GM18858 (cell line): ENCODE measurements around the gene PDX1.
A peak's percentile ranks its signal among the peaks of the same experiment; 100 is the strongest.

ENCODE experiments used
- ATAC-seq: cut with Tn5 transposase; IDR thresholded peaks from one replicate; pipeline ENCODE4 v1.9.1; 2021; ENCODE audit not compliant: unreplicated experiment

Gene PDX1

DNA sequence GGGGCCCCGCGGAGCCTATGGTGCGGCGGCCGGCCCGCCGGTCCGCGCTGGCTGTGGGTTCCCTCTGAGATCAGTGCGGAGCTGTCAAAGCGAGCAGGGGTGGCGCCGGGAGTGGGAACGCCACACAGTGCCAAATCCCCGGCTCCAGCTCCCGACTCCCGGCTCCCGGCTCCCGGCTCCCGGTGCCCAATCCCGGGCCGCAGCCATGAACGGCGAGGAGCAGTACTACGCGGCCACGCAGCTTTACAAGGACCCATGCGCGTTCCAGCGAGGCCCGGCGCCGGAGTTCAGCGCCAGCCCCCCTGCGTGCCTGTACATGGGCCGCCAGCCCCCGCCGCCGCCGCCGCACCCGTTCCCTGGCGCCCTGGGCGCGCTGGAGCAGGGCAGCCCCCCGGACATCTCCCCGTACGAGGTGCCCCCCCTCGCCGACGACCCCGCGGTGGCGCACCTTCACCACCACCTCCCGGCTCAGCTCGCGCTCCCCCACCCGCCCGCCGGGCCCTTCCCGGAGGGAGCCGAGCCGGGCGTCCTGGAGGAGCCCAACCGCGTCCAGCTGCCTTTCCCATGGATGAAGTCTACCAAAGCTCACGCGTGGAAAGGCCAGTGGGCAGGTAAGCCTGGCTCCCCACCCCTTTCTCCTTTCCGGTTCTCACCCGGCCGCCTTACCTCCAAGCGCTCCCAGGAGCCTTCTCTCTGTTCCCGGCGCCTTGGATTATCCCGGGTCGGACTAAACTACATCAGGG is at the start of gene PDX1:
TSS of gene PDX1 (plus strand) at position 67 of the 743 bp plus-strand sequence. CDS start at position 206, 139 bp downstream.
- no peak for ATAC-seq

- ATAC-seq, result no peak
Measured at GRCh38 chr13:27878274-27878673, 41.5 kb upstream of the PDX1 start.

GRCh38 chr13:27889471-27889870 is 30.3 kb upstream of the PDX1 start:
- no peak for ATAC-seq

DNA sequence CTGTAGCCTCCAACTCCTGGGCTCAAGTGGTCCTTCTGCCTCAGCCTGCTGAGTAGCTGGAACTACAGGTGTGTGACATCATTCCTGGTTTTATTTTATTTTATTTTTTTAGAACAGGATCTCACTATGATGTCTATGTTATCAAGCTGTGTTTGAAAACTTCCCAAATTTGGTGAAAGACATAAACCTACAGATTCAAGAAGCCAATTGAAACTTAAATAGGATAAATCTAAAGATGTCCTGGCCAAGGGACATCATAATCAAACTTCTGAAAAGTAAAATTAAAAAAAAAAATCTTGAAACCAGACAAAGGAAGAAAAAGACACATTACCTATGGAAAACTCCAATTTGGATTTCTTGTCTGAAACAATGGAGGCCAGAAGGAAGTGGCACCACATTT is 23.1 kb upstream of the PDX1 start:
- ATAC-seq, result no peak

GRCh38 chr13:27904719-27905118 is 15.1 kb upstream of the PDX1 start:
- no peak for ATAC-seq

DNA sequence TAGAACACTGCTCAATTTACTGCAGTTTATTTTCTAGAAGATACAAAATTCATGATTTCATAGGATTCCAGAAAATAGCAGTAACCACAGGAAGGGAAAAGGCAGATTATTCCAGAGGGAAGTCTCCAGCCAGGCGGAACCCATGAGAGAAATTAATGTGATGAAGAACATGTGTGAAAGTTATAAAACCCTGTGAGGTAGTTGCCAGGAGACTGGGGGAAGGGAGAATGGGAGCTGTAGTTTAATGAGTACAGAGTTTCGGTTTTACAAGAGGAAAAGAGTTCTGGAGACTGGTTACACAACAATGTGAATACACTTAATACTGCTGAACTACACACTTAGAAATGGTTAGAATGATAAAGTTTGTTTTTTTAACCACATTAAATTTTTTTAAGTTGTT is 14.2 kb upstream of the PDX1 start:
- no peak for ATAC-seq

GRCh38 chr13:27907121-27907787 is 12.5 kb upstream of the PDX1 start:
- no peak for ATAC-seq

- ATAC-seq, result no peak
Measured at GRCh38 chr13:27909378-27909777, 10.4 kb upstream of the PDX1 start.

DNA sequence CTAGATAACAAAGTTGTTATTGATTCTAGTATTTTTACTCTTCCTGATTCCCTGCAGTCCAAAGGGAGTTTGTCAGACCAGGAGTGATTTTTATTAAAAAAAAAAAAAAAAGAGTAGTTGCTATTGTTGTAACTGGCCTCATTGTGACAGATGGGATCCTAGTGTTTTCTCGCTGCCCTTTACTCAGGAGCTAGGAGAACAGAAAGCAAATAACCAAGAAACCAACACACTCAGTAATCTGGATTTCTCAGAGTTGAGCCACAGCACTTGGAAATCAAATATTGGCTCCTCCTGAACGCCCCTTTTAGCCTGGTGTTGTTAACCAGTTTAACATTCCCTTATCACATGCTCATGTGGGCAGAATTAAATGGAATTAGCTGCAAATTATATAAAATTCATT is 8.3 kb upstream of the PDX1 start:
- ATAC-seq, result no peak

GRCh38 chr13:27913160-27913559 is 6.6 kb upstream of the PDX1 start:
- ATAC-seq, result no peak

DNA sequence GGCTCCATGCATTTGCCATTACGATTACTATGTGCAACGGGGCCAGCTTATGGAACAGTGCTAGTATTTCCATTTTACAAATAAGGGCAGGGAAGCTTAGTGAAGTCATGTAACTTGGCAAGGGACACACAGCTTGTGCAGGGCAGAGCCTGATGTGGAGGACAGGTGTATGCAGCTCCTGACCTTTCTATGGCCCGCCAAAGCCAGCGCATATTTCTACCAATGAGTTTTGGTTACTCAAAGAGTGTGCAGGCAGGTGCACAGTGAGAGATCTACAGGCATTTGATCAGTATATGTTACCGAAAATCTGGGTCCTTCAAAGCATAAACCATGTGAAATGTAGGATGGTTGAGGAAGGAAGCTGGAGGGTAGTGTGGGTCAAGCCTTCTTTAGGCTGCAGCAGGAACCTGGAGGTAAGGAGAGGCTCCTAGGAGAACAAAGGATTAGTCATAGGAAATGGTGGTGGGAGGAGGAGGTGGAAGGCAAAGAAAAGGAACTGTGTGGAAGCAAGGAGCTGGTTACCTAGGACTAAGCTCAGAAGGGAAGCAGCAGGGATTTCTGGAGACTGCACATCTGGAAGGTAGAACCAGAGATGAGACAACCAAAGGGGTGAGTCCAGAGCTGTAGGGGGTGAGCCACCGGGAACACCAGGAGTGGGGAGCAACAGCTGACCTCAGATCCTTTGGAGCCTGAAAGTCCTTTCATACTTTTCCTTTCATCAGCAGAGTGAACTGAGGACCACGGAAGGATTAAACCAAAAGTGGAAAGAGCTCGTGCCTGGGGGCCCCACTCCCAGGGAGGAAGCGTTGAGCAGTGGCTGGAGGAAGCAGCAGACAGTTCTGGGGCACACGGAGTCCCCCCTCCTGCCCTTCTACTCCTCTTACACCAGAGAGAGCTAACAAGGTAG is 4.2 kb upstream of the PDX1 start:
- ATAC-seq, result no peak

DNA sequence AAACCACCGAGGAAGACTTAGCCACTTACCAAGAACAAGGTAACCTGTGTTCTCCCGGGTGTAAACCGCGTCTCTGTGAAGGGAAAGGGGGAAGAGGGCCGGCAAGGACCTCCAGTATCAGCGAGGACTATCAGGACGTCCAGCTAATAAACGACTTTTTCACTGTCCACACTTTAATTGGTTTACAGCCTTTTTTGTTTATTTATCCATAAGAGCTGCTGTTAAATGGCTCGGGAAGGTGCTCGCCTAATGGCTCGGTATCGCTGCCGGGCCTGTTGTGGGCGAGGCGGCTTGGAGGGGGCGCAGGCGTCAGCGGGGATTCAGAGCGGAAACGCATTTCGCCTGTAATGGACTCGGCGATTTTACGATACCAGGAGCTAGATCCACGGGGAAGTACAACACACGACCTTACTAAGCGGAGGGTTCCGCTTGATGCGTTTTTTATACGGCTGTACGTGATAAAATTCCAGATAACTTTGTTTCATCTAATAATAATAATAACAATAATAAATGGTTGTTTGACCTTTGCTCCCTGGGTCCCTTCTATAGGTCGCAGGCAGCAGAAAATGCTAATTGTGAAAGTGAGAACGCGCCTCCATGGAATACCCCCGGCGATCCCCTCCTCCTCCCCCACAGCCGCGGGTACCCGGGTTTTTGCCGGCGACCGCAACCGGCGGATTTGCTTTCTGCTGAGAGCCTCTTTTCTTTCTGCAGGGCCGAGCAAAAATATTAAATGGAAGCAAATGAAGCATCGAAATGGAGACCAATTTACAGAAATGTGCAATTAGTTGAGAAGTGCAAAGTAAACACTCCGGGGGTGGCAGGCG is 2.5 kb upstream of the PDX1 start:
- no peak for ATAC-seq

GRCh38 chr13:27918041-27918917 is 1.5 kb upstream of the PDX1 start:
- no peak for ATAC-seq

DNA sequence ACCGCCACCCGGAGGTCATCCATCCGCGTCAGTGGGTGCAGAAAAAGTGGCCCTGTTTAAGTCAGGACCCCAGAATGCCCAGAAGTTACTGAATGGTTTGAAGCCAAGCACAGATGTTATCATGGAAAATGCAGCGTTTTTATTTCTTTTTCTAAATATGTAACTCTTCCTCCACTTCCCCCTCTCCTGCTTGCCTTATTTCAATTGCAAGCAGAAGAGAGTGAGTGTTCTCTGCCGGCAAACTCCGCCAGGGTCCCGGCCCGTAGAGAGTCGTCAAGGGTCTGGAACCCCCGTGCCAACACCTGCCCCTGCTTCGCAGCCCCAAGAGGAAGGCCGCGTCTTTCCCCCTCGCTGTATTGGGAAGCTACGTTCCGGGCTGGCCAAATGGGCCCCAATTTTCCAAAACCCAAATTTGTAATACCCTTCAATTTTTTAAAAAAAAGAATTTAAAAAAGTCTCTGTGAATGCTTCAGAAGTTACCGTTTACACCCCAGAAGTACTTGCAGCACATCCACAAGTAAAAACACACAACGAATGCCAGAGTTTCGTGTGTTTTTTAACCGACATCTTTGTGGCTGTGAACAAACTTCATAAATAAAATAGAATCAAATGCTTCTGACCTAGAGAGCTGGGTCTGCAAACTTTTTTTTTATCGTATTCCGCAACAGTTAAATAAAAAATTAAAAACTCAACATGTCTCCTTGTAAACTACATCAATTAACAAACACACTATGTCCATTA is 712 bp upstream of the PDX1 start:
- no peak for ATAC-seq

DNA sequence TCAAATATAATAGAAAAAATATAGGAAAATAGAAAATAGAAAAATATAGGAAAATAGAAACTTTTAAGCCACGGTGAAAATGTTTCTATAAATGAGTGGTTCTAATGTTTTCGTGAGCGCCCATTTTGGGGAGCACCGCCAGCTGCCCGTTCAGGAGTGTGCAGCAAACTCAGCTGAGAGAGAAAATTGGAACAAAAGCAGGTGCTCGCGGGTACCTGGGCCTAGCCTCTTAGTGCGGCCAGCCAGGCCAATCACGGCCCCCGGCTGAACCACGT is 204 bp upstream of the PDX1 start:
- ATAC-seq, result peak; percentile 47

DNA sequence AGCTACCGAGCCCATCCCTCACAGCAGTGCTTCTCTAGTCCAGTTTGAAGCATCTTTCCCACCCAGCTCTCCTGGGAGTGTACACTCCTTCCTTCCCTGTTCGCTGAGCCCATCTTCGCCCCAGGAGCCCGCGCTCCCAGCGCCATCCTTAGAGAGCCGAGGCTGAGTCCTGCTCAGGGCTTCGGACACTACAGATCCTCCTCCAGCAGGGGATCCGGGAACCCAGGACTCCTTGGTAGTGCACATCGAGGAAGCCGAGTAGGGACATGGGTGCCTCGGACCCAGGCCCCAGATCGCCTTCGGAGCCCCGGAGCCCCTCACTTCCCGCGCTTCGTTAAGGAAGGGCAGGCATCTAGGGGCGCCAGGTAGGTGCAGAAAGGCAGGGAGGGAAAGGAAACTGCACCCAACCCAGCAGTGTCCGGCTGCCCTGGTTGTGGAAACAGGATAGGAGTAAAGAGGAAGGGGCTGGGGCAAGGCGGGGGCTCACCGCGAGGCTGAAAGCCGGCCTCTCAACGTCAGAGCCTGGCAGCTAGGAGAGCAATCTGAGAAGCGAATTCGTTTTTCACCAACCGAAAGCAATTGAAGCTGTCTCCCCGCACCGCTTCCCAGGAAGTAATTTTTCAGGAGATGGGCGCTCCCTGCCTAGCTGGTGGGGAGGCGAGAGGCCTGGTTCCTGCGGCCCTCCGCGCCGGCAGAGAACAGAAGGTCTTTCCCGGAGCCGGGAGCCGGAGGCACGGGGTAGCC is 1.0 kb downstream of the PDX1 start:
- no peak for ATAC-seq

- ATAC-seq, result no peak
Measured at GRCh38 chr13:27921421-27921960, 1.7 kb downstream of the PDX1 start.
